Activated T-cell treated with anti-CD3 and anti-CD28 coated beads, Interleukin-2, amount 50 U/mL, for 24 hours (primary cell): ENCODE data around the gene ZNF780A.
"Not testable (repeated sequence)": the region's sequence is repeated elsewhere in the genome, so short reads cannot be mapped to it uniquely, and the experiment has no call there.

Source experiments
- DNase-seq: peaks from one replicate; pipeline ENCODE4 v3.0.0-alpha.2; 2020
- H3K27ac Mint-ChIP-seq: 2 replicates; pipeline ENCODE4 v1.8.0; 2020; ENCODE audit warnings: mild to moderate bottlenecking, mixed read lengths
- H3K27me3 Mint-ChIP-seq: 2 replicates; pipeline ENCODE4 v1.8.0; 2020; ENCODE audit warnings: mixed read lengths
- H3K36me3 Mint-ChIP-seq: 2 replicates; pipeline ENCODE4 v1.8.0; 2020; ENCODE audit warnings: low read depth, mixed read lengths
- H3K4me1 Mint-ChIP-seq: 2 replicates; pipeline ENCODE4 v1.8.0; 2020; ENCODE audit warnings: low read depth, mixed read lengths
- H3K4me3 Mint-ChIP-seq: 2 replicates; pipeline ENCODE4 v1.8.0; 2020; ENCODE audit warnings: mild to moderate bottlenecking, moderate library complexity, mixed read lengths
- H3K9me3 Mint-ChIP-seq: 2 replicates; pipeline ENCODE4 v1.8.0; 2020; ENCODE audit warnings: mixed read lengths

The ZNF780A gene

DNA sequence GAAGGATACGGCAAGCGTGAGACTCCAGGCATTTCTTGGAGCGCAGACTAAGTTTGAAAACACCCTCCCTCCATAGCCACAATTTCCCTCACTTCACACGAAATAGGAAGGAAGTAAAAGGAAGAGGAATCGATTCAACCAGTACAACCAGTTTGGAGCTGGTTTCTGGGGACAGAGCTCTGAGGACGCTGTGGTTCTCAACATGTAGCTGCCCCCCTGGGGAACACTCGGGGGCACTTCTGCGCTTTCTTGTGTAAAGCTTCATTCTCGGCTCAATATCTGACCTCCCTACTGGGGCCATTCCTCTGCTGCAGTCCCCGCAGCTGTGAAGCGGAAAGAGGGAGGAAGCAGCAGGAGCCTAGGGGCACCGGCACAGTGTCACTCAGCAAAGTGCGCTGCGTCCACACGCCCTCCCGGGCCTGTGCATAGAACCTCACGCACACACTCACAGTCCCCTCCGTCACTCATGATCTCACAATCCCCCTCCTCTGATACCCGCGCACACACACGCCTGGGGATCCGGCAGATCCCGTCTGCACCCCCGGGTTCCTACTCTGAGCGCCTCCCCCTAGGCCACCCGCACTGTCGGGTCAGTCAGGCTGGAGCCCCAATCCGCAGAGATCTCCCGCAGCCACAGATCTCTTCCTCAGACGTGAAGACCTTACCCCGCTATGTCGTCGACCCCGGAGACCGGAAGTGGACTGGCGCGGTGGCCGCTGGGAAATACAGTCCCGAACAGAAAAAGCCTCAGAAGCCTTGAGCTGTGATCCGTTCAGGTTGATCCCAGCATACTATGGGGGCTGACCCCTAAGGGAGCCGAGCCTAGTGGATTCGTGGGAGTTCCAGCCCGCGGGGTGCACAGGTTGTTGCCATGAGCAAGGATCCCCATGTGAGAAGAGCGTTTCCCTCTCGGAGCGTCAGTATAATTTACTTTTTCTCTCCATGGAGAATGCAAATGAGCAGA is at the start of gene ZNF780A:
ZNF780A (minus strand) TSS at position 703 of the 964 bp plus-strand sequence. CDS start 6,190 bp downstream, outside the sequence.
- peak; percentile 86 for DNase-seq
- Mint-ChIP-seq H3K4me1 (peaks cover 45% of the 10 kb centered on the region), H3K27ac (peak within 1 kb of the TSS; percentile 100), H3K9me3 (no peaks in the 10 kb centered on the region), H3K4me3 (peak within 1 kb of the TSS; percentile 100), H3K27me3 (peaks cover 4% of the 10 kb centered on the region), H3K36me3 (peaks cover 36% of the 10 kb centered on the region)

DNA sequence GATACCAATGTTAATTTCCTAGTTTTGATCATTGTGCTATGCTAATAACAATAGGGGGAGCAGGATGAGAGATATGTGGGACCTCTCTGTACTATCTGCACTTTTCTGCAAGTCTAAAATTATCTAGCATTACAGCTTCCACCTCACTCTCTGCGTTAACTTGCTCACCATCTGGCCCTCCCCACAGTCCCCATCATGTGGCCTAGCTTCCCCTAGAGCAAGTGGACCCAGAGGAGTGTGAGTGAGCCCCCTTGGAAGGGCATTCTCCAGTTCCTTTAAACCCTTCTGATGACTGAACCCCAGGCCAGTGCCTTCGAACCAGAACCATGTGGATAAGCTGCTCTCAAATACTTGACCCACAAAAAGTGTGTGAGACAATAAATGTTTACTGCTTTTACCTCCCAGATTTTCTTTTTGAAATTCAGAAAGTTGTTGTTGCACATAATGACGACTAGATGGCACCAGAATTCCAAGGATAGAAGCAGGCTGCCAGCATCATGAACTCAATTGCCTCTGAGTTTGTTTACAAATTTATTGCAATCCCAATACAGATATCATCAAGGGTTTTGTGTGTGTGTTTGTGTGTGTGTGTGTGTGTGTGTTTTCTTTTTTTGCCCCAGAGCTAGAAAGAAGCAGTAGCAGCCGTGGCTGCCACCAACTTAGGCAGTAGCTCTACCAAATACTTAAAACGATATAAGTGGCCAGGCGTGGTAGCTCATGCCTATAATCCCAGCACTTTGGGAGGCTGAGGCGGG is 49.0 kb upstream of the ZNF780A start:
- peaks cover 6% of the 10 kb centered on the region for H3K27me3 Mint-ChIP-seq
- H3K9me3 Mint-ChIP-seq: no peaks in the 10 kb centered on the region
- H3K4me1 Mint-ChIP-seq: peaks cover 17% of the 10 kb centered on the region
- H3K4me3 Mint-ChIP-seq: no peak overlapping the region
- no peak overlapping the region for H3K27ac Mint-ChIP-seq
- no peak for DNase-seq
- no peaks in the 10 kb centered on the region for H3K36me3 Mint-ChIP-seq

DNA sequence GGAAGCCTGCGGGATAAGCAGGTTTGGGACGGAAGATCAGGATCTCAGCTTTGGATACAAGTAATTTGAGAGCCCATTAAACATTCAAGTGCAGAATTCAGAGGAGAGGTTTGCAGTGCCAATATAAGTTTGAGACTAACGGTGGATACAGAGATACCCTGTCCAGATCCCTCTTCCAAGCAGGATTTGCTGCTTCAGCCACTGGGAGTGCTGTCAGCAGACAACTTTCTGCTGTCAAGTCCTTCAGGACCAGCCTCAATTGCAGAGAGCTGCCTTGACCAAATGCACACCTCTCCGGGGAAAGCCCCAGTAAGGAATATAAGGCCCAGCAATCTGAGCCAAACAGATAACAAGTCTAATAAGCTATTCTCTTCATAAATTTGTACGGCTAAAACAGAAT is 46.1 kb upstream of the ZNF780A start:
- H3K4me1 Mint-ChIP-seq: no peaks in the 10 kb centered on the region
- DNase-seq: no peak
- H3K27ac Mint-ChIP-seq: no peak overlapping the region
- H3K27me3 Mint-ChIP-seq: peaks cover 13% of the 10 kb centered on the region
- no peak overlapping the region for H3K4me3 Mint-ChIP-seq
- H3K9me3 Mint-ChIP-seq: no peaks in the 10 kb centered on the region
- no peaks in the 10 kb centered on the region for H3K36me3 Mint-ChIP-seq

DNA sequence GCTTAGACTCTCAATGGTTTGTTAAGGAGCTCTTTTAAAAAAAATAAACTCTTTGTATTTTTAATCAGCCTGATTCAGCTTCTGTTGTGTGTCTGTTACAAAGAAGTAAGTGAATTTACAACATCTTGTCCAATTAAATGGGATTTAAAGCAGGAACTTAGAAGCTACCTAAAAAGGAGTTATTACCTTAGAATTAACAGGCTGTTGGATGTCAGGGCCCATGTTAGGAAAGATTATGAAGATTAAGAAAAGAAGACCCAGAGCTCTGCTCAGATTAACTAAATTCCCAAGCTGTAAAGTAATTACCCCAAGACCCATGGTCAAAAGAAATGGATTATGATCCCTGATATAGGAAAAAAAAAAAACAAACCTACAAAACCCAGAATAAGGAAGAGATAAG is 44.1 kb upstream of the ZNF780A start:
- no peak for DNase-seq
- Mint-ChIP-seq H3K9me3 (peaks cover 3% of the 10 kb centered on the region), H3K36me3 (no peaks in the 10 kb centered on the region), H3K4me1 (no peaks in the 10 kb centered on the region), H3K27ac (no peak overlapping the region), H3K4me3 (no peak overlapping the region), H3K27me3 (peaks cover 25% of the 10 kb centered on the region)

DNA sequence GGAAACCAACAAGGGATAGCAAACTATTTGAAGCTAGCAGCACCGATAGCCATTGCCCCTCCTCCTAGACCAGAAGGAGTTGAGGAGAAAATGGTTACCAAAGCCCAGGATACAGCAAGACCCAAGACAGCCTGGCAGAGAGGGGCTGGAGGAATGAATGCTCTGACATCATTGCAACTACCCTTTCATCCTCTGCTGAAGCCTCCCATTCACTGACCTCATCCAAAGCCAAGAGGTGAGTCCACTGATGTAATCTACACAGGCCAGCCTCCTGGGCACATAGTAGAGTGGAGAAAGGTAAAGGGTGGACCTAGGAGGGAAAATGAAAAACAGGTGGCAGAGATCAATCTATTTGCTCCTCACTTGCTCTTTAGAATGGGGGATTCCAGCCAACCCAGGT is 42.7 kb upstream of the ZNF780A start:
- H3K4me1 Mint-ChIP-seq: no peaks in the 10 kb centered on the region
- no peak for DNase-seq
- no peak overlapping the region for H3K27ac Mint-ChIP-seq
- H3K36me3 Mint-ChIP-seq: no peaks in the 10 kb centered on the region
- peaks cover 30% of the 10 kb centered on the region for H3K27me3 Mint-ChIP-seq
- H3K9me3 Mint-ChIP-seq: peaks cover 7% of the 10 kb centered on the region
- H3K4me3 Mint-ChIP-seq: no peak overlapping the region

DNA sequence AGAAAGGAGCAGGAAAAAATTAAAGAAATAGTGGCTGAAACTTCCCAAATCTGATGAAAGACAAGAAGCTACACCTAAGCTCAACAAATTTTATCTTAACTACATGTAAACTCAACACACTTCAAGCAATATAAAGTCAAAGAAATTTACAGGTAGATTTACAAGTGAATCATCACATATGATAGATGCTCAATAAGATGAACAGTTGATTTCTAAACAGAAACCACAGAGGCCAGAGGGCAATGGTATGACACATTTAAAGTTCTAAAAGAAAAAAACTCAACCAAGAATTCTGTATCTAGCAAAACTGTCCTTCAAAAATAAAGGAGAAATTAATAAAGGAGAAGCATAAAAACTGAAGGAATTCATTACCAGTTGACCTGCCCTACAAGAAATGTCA is 39.3 kb upstream of the ZNF780A start:
- no peak overlapping the region for H3K27ac Mint-ChIP-seq
- H3K27me3 Mint-ChIP-seq: peaks cover 46% of the 10 kb centered on the region
- H3K9me3 Mint-ChIP-seq: peaks cover 7% of the 10 kb centered on the region
- no peaks in the 10 kb centered on the region for H3K4me1 Mint-ChIP-seq
- H3K36me3 Mint-ChIP-seq: no peaks in the 10 kb centered on the region
- DNase-seq: no peak
- no peak overlapping the region for H3K4me3 Mint-ChIP-seq

DNA sequence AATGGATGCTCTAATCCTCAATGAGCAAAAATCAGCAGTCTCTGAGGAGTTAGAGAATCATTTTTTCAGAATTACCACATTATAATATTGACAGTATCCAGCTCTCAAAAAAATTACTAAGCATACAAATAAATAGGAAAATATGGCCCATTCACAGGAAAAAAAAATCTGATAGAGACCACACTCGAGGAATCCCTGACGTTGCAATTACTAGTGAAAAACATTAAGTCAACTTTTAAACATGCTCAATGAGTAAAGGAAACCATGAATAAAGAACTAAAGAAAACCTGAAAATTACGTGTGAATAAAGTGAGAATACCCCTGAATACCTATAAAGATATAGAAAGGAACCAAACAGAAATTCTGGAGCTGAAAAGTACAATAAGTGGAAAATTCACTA is 38.7 kb upstream of the ZNF780A start:
- no peak for DNase-seq
- H3K36me3 Mint-ChIP-seq: no peaks in the 10 kb centered on the region

DNA sequence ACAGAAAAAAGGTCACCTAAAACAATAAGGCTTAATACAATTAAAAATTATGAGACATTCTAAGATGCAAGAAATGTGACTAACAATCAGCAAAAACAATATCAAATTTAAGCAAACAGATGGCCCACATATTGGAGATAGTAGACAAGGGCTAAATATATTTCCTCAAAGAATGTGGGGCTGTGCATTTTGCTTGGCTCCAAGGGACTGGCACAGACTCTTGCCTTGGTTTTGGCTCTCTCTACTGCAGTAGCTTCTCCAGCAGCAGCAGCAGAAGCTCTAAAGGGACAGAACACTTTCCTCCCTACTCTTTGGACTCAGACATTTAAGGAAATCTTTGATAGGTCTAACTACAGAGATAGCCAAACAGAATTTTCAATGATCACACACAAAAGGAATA is 38.2 kb upstream of the ZNF780A start:
- Mint-ChIP-seq H3K4me3 (no peak overlapping the region), H3K36me3 (no peaks in the 10 kb centered on the region), H3K27me3 (peaks cover 49% of the 10 kb centered on the region), H3K4me1 (no peaks in the 10 kb centered on the region), H3K9me3 (peaks cover 7% of the 10 kb centered on the region), H3K27ac (no peak overlapping the region)
- no peak for DNase-seq

More for the DNA sequence above, 38.7 kb upstream of the ZNF780A start:
- Mint-ChIP-seq H3K27me3 (peaks cover 46% of the 10 kb centered on the region), H3K9me3 (peaks cover 7% of the 10 kb centered on the region), H3K4me3 (no peak overlapping the region), H3K27ac (no peak overlapping the region), H3K4me1 (no peaks in the 10 kb centered on the region)

DNA sequence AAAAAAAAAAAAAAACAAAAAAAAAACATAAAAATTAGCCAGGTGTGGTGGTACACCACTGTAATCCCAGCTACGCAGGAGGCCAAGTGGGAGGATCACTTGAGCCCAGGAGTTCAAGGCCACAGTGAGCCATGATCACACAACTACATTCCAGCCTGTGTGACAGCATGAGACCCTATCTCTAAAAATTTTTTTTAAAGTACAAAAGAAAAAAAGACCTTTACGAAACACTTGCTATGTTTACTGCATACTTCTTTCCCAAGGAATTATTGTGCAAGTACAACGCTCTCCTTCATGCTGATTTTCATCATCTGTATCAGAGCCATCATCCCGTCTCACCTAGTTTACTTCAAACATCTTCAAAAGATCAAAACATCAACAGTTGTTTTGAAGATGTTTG is 28.6 kb upstream of the ZNF780A start:
- Mint-ChIP-seq H3K9me3 (peaks cover 2% of the 10 kb centered on the region), H3K27ac (no peak overlapping the region), H3K4me3 (no peak overlapping the region), H3K4me1 (no peaks in the 10 kb centered on the region), H3K36me3 (no peaks in the 10 kb centered on the region), H3K27me3 (peaks cover 46% of the 10 kb centered on the region)
- no peak for DNase-seq

DNA sequence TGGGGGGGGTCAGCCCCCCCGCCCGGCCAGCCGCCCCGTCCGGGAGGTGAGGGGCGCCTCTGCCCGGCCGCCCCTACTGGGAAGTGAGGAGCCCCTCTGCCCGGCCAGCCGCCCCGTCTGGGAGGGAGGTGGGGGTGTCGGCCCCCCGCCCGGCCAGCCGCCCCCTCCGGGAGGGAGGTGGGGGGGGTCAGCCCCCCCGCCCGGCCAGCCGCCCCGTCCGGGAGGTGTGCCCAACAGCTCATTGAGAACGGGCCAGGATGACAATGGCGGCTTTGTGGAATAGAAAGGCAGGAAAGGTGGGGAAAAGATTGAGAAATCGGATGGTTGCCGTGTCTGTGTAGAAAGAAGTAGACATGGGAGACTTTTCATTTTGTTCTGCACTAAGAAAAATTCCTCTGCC is 27.9 kb upstream of the ZNF780A start:
- not testable (repeated sequence) for H3K4me1 Mint-ChIP-seq, H3K27ac Mint-ChIP-seq, H3K4me3 Mint-ChIP-seq, H3K9me3 Mint-ChIP-seq, H3K36me3 Mint-ChIP-seq, DNase-seq
- H3K27me3 Mint-ChIP-seq: peaks cover 42% of the 10 kb centered on the region

DNA sequence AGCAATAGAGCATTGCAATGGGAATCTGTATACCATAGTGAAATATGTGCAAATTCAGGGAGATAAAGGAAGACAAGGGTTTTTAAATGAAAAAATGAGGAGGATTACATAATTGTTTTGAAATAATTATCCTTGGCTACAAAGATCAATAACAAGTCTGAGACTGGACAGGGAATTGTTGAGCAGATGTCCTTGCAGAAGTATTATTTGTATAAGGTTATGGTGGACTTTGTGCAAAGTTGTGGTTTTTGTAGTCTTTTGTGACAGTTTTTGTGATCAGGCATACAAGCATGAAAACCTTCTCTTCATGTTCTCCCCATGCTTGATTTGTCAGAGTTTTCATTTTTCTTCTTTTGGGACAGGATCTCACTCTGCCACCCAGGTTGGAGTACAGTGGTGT is 25.3 kb upstream of the ZNF780A start:
- H3K4me3 Mint-ChIP-seq: no peak overlapping the region
- no peak overlapping the region for H3K27ac Mint-ChIP-seq
- no peak for DNase-seq
- H3K9me3 Mint-ChIP-seq: peaks cover 2% of the 10 kb centered on the region
- no peaks in the 10 kb centered on the region for H3K4me1 Mint-ChIP-seq
- H3K36me3 Mint-ChIP-seq: no peaks in the 10 kb centered on the region
- H3K27me3 Mint-ChIP-seq: peaks cover 31% of the 10 kb centered on the region

DNA sequence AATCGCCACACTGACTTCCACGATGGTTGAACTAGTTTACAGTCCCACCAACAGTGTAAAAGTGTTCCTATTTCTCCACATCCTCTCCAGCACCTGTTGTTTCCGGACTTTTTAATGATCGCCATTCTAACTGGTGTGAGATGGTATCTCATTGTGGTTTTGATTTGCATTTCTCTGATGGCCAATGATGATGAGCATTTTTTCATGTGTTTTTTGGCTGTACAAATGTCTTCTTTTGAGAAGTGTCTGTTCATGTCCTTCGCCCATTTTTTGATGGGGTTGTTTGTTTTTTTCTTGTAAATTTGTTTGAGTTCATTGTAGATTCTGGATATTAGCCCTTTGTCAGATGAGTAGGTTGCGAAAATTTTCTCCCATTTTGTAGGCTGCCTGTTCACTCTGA is 23.4 kb upstream of the ZNF780A start:
- not testable (repeated sequence) for H3K9me3 Mint-ChIP-seq, H3K36me3 Mint-ChIP-seq, DNase-seq, H3K4me1 Mint-ChIP-seq, H3K4me3 Mint-ChIP-seq, H3K27ac Mint-ChIP-seq
- peaks cover 27% of the 10 kb centered on the region for H3K27me3 Mint-ChIP-seq

DNA sequence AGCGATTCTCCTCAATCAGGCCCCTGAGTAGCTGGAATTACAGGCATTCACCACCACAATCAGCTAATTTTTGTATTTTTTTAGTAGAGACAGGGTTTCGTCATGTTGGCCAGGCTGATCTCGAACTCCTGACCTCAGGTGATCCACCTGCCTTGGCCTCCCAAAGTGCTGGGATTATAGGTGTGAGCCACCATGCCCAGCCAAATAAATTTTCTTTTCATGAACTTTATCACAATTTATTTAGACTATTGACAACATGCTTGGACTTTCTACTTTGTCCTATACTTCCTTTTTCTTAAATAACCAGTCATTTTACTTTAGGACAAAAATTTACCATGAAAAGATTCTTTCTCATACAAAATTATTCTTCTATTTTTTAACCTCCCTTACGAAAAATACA is 21.5 kb upstream of the ZNF780A start:
- H3K4me1 Mint-ChIP-seq, H3K36me3 Mint-ChIP-seq, H3K4me3 Mint-ChIP-seq, H3K27ac Mint-ChIP-seq, DNase-seq, H3K9me3 Mint-ChIP-seq: not testable (repeated sequence)
- H3K27me3 Mint-ChIP-seq: peaks cover 27% of the 10 kb centered on the region

DNA sequence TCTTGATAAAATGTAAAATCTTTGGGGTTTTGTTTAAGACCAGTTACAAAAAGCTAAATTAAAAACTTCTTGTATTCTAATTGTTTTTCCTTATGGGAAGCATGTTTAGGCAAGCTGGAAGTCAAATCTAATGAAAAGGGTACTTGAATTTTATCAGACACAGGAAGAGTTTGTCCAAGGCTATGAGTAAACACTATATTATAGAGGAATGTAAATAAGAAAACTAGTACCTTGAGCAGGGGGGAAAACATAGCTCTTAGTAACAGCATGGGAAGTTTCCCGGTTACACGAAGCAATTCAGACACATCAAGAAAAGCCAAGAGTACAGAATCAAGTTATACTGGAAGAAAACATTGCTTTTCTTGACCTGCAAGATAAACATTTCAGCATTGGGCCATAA is 19.8 kb upstream of the ZNF780A start:
- no peak for DNase-seq

DNA sequence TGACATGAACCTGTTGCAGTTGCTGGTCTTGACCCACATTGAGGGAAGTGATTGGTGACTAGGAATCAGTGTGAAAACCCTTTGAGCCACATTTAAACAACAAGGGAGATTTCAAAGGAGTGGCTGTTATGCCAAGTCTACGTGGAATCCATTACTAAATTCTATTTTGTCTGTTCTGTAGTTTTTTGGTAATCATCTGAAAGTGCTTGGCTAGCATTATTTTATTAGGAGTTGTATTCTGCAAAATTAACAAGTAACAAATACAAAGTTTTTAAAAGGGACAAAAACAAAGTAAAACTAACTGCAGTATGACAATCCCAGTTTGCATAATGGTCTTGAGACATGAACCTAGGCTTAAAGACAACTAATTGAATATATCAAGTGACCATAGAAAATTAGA is 14.0 kb upstream of the ZNF780A start:
- H3K9me3 Mint-ChIP-seq: peaks cover 2% of the 10 kb centered on the region

More for the DNA sequence above, 19.8 kb upstream of the ZNF780A start:
- H3K4me3 Mint-ChIP-seq: no peak overlapping the region
- no peaks in the 10 kb centered on the region for H3K36me3 Mint-ChIP-seq
- no peak overlapping the region for H3K27ac Mint-ChIP-seq
- H3K27me3 Mint-ChIP-seq: peaks cover 21% of the 10 kb centered on the region
- no peaks in the 10 kb centered on the region for H3K4me1 Mint-ChIP-seq
- peaks cover 4% of the 10 kb centered on the region for H3K9me3 Mint-ChIP-seq

More for the DNA sequence above, 14.0 kb upstream of the ZNF780A start:
- no peak overlapping the region for H3K27ac Mint-ChIP-seq
- H3K27me3 Mint-ChIP-seq: no peaks in the 10 kb centered on the region
- H3K4me3 Mint-ChIP-seq: no peak overlapping the region
- no peaks in the 10 kb centered on the region for H3K36me3 Mint-ChIP-seq
- no peak for DNase-seq
- H3K4me1 Mint-ChIP-seq: no peaks in the 10 kb centered on the region
